ENCODE data around the gene TBC1D23.
"Not testable (repeated sequence)": the region's sequence is repeated elsewhere in the genome, so short reads cannot be mapped to it uniquely, and the experiment has no call there.

The TBC1D23 gene

GRCh38 chr3:100310355-100310965 is 49.7 kb downstream of the TBC1D23 start:
- no peak for DNase-seq

DNA sequence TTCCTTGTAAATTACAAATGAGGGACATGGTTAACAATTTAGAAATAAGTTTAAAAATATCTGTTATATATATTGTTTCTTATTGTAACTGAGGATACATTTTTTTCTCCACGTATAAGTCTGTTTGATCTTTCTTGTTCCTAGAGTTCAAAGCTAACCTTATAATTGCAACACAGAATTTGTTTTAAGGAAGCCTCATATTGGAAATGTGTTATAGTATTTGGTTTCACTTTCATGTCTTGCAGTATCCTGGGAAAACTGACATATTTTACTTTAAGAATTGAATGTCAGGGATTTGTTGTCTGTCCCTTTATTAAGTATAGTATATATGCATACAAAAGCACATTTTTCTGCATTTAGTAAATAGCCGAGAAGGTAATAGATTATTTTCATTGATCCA is 50.2 kb downstream of the TBC1D23 start:
- DNase-seq = no peak

- DNase-seq = no peak
Measured at GRCh38 chr3:100316641-100317069, 55.9 kb downstream of the TBC1D23 start.

DNA sequence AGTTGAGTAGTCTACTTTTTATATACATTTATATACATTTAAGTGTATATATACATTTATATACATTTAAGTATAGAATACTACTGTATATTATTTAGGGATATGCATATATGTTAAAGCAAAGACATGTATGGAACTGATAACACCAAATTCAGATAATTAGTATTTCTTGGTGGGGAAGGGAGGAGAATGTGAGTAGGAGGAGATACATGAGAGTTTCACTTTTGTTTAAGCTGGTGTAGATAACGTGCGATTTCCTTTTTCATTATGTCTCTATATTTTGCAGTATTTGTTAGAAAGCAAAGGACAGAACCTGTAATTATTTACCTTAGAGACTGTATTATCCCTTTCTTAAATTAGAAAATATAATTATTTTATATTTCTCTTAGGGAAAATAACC is 57.1 kb downstream of the TBC1D23 start:
- no peak for DNase-seq

GRCh38 chr3:100319951-100320350 is 59.2 kb downstream of the TBC1D23 start:
- no peak for DNase-seq

GRCh38 chr3:100324044-100324443 is 63.3 kb downstream of the TBC1D23 start:
- no peak for DNase-seq

DNA sequence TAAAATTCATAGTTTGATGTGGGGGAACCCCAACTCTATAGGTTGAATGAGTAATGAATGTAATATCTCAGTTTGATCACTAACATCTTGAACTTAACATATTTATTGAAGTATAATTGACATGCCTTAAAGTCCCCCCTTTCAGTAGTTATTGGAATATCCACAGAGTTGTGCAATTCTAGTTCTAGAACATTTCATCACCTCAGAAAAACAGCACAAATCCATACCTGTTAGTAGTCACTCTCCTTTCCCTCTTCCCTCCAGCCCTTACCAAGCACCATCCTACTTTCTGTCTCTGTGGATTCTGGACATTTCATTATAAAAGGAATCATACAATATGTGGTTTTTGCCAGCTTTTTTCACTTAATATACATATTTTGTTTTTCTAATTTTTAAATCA is 65.0 kb downstream of the TBC1D23 start:
- no peak for DNase-seq

- not testable (repeated sequence) for DNase-seq
Measured at GRCh38 chr3:100327377-100327776, 66.6 kb downstream of the TBC1D23 start.

DNA sequence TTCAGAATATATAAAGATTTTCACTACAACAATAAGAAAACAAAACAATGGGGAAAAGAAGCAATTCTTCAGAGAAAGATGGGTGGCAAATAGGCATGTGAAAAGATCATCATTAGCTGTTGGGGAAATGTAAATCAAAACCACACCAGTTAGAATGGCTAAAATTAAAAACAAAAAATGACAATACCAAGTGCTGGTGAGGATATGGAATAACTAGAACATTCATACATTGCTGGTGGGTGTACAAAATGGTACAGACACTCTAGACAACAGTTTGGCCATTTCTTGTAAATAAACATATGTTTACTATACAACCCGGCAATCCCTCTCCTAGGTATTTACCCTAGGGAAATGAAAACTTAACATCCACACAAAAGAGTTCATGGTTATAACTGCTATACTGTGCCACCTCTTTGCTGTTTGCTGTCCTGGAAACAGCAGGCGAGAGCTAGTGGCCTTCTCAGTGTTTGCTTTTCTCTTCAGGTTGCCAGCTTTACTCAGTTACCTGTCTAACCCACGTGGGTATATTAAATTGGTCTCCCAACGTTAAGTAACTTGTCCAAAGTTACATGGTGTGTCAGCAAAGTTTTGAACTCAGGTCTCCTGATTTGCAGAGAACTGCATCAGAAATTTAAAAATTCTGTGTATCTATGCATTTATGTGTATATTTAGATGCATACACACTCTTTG is 69.2 kb downstream of the TBC1D23 start:
- DNase-seq = no peak

- DNase-seq = no peak
Measured at GRCh38 chr3:100330651-100331050, 69.9 kb downstream of the TBC1D23 start.

DNA sequence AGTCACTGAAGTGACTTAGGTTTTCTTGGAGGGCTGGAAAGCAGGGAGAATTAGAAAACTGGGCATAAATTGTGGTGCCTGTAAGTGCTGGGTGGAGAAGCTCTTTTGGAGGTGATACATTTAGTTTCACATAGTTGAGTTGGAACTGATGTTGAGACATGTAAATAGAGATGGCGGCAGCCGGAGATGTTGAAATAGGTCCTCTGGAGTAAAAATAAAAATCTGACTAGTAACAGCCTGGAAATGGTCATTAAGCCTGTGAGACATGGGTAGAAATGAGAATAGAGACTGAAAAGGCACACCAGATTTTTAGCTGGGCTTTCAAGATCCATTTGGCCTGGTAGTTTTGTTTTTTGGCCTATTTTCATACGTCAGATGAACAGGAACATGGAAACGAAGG is 70.9 kb downstream of the TBC1D23 start:
- DNase-seq = no peak

GRCh38 chr3:100333051-100333450 is 72.3 kb downstream of the TBC1D23 start:
- DNase-seq = no peak

DNA sequence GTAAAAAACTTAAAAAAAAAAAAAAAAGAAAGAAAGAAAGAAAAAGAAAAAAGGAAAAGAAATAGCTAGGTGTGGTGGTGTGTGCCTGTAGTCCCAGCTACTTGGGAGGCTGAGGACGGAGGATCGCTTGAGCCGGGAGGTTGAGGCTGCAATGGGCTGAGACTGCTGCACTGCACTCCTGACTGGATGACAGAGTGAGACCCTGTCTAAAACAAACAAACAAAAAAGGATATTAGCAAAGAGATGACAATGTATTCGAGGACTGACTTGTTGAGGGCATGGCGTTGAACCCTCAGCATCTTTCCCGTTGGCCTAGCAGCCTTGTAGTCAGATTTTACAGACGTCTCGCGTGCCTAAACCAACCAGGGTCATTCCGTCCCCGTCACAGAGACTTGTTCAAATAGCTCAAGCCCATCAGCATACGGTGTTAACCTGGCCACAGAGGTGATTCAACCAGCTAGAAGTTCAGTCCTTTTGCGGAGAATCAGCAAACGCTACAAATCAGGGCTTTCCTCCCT is 73.2 kb downstream of the TBC1D23 start:
- DNase-seq = no peak

- peak; percentile 10 for DNase-seq
Measured at GRCh38 chr3:100334488-100335351, 73.9 kb downstream of the TBC1D23 start, which contains the start of gene NIT2. Gene NIT2 (plus strand): TSS chr3:100334757. CDS start chr3:100334792, 35 bp downstream.

DNA sequence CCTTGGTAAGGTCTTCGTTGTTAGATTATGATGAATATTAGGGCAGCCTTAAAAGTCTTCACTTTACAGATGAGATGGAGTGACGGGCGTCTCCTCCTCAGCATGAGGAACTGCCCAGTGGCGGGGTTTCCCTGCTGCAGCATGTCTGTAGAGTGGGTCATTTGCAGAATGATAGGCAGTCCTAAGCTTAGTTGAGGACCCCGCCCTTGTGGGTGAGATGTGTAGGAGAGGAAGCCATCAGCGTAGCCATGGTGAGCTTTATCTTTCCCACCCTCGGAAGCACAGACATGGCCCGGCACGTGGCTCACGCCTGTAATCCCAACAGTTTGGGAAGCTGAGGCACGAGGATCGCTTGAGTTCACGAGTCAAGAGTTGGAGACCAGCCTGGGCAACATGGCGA is 74.6 kb downstream of the TBC1D23 start:
- DNase-seq = no peak

DNA sequence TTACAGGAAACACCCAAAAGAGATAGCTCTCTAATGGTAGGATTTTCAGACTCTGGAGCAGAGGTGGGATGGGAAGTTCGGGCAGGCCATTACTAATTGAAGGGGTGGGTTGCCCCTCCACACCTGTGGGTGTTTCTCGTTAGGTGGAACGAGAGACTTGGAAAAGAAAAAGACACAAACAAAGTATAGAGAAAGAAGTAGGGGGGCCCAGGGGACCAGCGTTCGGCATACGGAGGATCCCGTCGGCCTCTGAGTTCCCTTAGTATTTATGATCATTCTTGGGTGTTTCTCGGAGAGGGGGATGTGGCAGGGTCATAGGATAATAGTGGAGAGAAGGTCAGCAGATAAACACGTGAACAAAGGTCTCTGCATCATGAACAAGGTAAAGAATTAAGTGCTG is 75.4 kb downstream of the TBC1D23 start:
- DNase-seq = not testable (repeated sequence)

GRCh38 chr3:100338911-100339310 is 78.1 kb downstream of the TBC1D23 start:
- no peak for DNase-seq

DNA sequence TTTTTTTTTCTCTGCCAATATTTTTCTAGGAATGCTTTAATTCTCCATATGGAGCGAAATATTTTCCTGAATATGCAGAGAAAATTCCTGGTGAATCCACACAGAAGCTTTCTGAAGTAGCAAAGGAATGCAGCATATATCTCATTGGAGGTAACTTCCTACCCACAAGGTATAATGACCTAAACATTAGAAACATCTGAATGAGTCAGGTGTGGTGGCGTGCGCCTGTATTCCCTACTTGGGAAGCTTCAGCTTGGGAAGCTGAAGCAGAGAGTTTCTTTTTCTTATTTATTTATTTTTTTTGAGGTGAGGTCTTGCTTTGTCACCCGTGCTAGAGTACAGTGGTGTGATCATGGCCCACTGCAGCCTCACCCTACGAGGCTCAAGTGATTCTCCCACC is 79.0 kb downstream of the TBC1D23 start:
- DNase-seq = no peak

DNA sequence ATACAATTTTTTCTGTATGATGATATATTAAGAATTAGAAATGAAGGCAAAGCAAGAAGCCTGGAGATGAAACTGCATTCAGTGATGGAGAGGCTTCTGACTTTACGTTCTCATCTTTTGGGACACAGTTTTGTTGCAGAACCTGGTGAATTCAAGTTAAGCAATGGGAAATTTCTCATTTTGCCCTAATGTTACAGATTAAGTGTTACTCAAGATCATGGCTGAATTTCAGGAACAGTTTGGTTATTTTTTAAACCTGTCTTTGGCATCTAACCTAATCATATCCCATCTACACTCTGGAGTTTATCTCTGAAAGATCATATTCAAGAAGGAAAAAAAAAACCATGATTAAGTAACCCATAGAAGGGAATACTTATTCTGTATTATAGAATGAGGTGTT is 79.7 kb downstream of the TBC1D23 start:
- DNase-seq = no peak

DNA sequence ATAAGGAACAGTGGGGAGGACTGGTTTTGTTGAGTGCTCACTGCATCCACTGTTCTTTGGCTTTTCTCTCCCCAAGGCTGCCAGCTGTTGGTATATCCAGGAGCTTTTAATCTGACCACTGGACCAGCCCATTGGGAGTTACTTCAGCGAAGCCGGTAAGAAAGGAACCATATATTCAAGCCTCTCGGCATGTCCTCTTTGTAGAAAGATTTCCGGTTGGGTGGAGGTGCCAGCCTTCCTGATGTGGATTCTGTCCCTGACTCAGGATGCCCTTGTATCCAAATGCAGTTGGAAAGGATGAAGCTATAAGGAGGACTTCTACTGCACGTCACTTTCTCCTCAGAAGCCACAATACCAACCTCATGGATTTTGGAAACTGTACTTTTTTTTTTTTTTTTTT is 87.9 kb downstream of the TBC1D23 start:
- no peak for DNase-seq

GRCh38 chr3:100351770-100352169 is 91.0 kb downstream of the TBC1D23 start:
- DNase-seq = not testable (repeated sequence)

- DNase-seq = no peak
Measured at GRCh38 chr3:100352296-100353231, 91.8 kb downstream of the TBC1D23 start.

All from NCI-H1436 treated with DMSO at 0.1 percent for 48 hours (cell line).